Measurements from ENCODE around the gene AZIN2.
"Not testable (repeated sequence)": the region's sequence is repeated elsewhere in the genome, so short reads cannot be mapped to it uniquely, and the experiment has no call there.

The AZIN2 gene

GRCh38 chr1:33080885-33081553 lies at the start of gene AZIN2:
Gene AZIN2 (plus strand): TSS chr1:33081153. CDS start chr1:33082250, 1,097 bp downstream.
- DNase-seq (ENCODE audit: low read depth in 2 of 2): peak; percentile 91 to 93

GRCh38 chr1:33031506-33031905 lies 49.4 kb upstream of the AZIN2 start:
- no peak for DNase-seq (ENCODE audit: low read depth in 2 of 2)

GRCh38 chr1:33032126-33032869 lies 48.7 kb upstream of the AZIN2 start:
- DNase-seq (ENCODE audit: low read depth in 2 of 2): no peak

- peak in 1 of 2 donors; percentile 2 for DNase-seq (ENCODE audit: low read depth in 2 of 2)
Measured at GRCh38 chr1:33036051-33036525, 44.9 kb upstream of the AZIN2 start.

- DNase-seq (ENCODE audit: low read depth in 2 of 2): peak; percentile 87 to 88
Measured at GRCh38 chr1:33036526-33037503, 44.1 kb upstream of the AZIN2 start, which contains the start of gene AK2. Gene AK2 (minus strand): TSS chr1:33036883. CDS start chr1:33036828, 55 bp downstream.

DNA sequence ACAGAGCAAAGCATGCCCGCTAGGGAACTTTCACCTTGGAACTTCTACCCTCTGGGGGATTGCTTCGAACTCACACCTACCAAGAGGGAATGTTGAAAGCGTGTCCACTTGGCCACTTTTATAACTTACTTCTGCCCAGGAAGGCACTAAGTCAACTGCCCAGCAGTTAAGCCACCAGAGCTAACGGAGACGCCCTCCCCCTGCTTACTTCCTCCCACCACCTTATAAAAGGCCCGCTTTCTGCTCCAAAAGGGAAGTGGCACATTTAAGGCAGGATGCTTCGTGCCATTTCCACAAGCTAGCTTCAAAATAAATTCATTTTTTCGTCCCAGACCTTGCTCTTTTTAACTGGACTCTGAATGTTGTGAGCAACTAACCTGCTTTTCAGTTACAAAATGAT lies 41.1 kb upstream of the AZIN2 start:
- no peak for DNase-seq (ENCODE audit: low read depth in 2 of 2)

- no peak for DNase-seq (ENCODE audit: low read depth in 2 of 2)
Measured at GRCh38 chr1:33041026-33041425, 39.9 kb upstream of the AZIN2 start.

DNA sequence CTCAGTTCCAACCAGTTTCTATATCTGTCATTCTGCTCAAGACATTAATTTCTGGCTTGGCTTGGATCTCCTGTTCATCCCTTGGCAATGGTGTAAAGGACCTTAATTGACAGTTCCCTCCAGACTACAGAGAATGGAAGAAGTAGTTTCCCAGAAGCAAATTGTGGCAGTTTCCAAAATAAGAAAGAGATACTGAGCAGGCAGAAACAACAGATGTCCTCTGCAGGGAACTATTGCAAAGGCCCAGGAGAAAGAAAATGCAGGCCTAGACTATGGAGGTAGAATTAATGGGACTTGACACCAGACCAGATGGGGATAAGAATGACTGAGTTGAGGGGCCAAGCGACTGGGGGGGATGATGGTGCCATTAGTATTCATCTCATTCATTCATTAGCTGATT lies 38.1 kb upstream of the AZIN2 start:
- DNase-seq (ENCODE audit: low read depth in 2 of 2): no peak

GRCh38 chr1:33043267-33044092 lies 37.5 kb upstream of the AZIN2 start:
- no peak for DNase-seq (ENCODE audit: low read depth in 2 of 2)

DNA sequence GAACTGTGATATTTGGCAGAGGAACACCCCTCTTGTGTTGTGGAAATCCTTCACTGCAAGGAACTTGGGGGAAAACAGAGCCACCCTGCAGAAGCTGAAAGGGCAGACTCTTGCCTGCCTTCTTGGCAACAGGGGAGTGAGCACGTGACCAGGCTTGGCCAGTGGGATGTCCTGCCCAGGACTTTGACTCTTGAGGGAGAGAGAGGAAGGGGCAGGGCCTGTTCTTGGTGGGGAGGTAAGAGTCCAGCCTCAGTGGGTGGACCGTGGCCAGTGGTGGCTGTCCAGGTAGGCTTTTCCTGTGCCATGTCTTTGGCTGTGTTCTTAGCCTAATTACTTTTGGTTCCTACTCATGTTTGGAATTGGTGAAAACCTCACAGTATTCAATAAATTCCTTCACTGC lies 35.7 kb upstream of the AZIN2 start:
- DNase-seq (ENCODE audit: low read depth in 2 of 2): no peak

GRCh38 chr1:33045814-33046213 lies 35.1 kb upstream of the AZIN2 start:
- peak in 1 of 2 donors; percentile 5 for DNase-seq (ENCODE audit: low read depth in 2 of 2)

- DNase-seq (ENCODE audit: low read depth in 2 of 2): not testable (repeated sequence)
Measured at GRCh38 chr1:33046234-33046633, 34.7 kb upstream of the AZIN2 start.

DNA sequence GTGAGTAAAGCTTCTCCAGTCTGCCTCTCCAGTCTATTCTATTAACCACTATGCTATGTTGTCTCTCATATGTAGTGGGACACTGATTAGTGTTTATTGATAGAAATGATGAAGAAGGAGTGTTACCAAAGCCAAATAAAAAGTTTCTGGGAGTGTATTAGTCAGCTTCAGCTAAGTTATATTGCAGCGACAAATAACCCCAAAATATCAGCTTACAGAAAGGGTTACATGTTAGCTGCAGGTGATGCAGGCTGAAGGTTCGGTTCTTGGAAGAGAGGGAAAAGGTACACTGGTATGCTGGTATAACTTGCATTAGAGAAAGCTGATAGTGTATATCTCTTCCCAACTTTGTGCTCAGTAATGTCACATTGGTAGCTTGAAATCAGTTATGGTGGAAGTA lies 33.7 kb upstream of the AZIN2 start:
- DNase-seq (ENCODE audit: low read depth in 2 of 2): no peak

DNA sequence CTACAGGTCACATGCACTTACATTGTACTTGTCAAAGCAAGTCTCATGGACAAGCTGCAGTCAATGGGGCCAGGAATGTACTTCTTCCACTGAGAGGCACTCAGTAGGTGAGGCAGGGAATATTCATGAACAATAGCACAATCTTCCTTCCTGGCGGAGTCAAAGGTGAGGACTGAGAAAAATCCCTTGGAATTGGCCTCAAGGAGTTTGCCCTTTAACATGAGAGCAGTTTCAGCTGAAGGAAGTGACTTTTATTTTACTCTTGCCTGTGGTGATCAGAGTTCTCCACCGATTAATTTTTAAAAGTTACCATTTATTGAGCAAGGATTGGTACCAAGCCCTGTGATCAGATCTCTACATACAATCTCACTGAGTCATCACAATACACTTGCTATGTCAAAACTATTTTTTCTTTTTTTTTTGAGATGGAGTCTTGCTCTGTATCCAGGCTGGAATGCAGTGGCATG lies 33.1 kb upstream of the AZIN2 start:
- no peak for DNase-seq (ENCODE audit: low read depth in 2 of 2)

- no peak for DNase-seq (ENCODE audit: low read depth in 2 of 2)
Measured at GRCh38 chr1:33048426-33048825, 32.5 kb upstream of the AZIN2 start.

DNA sequence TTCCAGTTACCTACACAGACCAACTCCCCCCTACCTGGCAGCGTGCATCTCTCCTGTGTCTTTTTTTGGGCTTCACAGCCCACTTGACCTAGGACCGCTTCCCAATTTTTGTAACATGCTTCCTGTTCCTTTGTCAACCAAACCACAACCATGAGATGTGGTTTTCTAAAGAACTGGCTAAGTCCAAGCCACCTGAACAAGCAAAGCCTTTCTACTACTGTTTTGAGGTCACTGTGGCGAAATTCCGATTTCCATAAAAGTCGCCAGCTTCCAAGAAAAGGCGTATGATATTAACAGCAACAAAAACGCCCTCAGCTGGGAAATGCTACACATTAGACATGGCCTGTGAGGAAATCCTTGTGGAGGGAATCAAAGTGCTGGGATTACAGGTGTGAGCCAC lies 31.6 kb upstream of the AZIN2 start:
- DNase-seq (ENCODE audit: low read depth in 2 of 2): no peak

GRCh38 chr1:33050221-33051076 lies 30.5 kb upstream of the AZIN2 start:
- DNase-seq (ENCODE audit: low read depth in 2 of 2): no peak

DNA sequence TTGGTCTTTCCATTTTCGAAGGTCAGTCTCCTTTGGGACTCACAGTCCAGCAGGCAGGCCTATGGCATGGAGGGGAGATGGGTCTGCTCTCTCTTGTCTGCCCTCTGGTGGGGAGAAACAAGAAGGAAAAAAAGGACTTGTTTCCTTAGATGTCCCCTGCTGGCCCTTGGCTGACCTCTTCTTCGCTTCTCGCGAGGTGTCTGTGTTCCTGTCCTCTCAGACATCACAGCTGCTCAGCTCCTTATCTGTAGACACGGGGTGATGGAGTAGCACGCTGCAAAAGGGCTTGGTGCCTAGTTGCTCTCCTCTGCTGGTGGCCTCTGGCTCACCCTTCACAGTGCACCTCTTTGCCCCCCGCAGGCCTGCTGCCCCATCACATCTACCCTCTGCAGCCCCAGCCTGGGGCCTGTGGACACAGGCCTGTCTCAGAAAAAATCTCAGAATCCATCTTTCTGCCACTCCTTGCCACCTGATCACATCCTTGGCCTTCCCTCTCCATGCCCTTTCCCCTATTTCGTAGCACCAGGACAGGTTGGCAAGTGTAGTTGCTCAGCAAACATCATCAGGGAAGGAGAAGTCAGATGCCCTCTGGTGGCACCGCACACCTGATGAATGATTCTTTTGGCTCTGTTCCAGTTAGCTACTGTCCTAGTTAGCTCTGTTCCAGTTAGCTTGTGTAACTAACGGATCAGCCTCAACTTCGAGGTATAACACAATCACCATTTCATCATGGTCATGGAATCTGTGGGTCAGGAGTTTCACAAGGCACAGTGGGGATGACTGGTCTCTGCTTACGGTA lies 25.5 kb upstream of the AZIN2 start:
- DNase-seq (ENCODE audit: low read depth in 2 of 2): no peak

DNA sequence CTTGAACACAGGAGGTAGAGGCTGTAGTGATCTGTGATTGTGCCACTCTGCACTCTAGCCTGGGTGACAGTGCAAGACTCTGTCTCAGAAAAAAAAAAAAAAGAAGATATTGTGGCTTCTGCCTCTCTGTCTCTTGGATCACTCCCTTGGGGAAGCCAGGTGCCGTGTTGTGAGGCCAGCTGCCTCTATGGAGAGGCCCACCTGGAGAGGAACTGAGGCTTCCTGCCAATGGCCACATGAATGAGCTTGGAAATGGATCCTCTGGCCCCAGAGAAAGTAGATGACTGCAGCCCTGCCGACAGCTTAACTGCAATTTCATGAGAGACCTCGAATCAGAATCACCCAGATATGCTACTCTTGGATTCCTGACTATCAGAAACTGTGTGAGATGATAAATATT lies 24.5 kb upstream of the AZIN2 start:
- DNase-seq (ENCODE audit: low read depth in 2 of 2): no peak
